Chondrocyte (in vitro differentiated cells): ENCODE data around the gene STARD3. TPM values are rescaled to one million over a fixed set of nuclear protein-coding genes. Genes with fewer than 3 reads are reported as not detected.

ENCODE experiments used
- DNase-seq: peaks from one replicate; pipeline ENCODE4 v3.0.0; 2021; ENCODE audit warnings: mixed read lengths, low spot score
- H3K27ac Mint-ChIP-seq: one replicate; pipeline ENCODE4 v1.8.0; 2021; ENCODE audit warnings: mild to moderate bottlenecking, moderate library complexity, mixed read lengths; ENCODE audit not compliant: unreplicated experiment
- H3K27me3 Mint-ChIP-seq: 2 replicates; pipeline ENCODE4 v1.8.0; 2021; ENCODE audit warnings: low read depth, mixed read lengths
- H3K36me3 Mint-ChIP-seq: 2 replicates; pipeline ENCODE4 v1.8.0; 2021; ENCODE audit warnings: low read depth, mixed read lengths
- H3K4me1 Mint-ChIP-seq: 2 replicates; pipeline ENCODE4 v1.8.0; 2021; ENCODE audit warnings: low read depth, mild to moderate bottlenecking, mixed read lengths
- H3K4me3 Mint-ChIP-seq: one replicate; pipeline ENCODE4 v1.8.0; 2021; ENCODE audit warnings: mild to moderate bottlenecking, moderate library complexity, mixed read lengths; ENCODE audit not compliant: unreplicated experiment
- H3K9me3 Mint-ChIP-seq: 2 replicates; pipeline ENCODE4 v1.8.0; 2021; ENCODE audit warnings: low read depth, mixed read lengths
- CTCF ChIP-seq: fragments of 200-600 bp; sonication (generic); IDR thresholded peaks from 2 replicates; pipeline ENCODE4 v1.5.0; 2021; ENCODE audit warnings: antibody characterized with exemption, mild to moderate bottlenecking, moderate library complexity
- total RNA-seq: library from RNA; stranded (reverse); gene quantifications from 3 replicates; pipeline ENCODE4 v1.2.1, GENCODE V29; 2021

STARD3 gene
- total RNA-seq, 1 donor from 2014 or later, result 42.3 TPM

- DNase-seq, result no peak
- no peak overlapping the region for H3K27ac Mint-ChIP-seq
- peaks cover 3% of the 10 kb centered on the region for H3K36me3 Mint-ChIP-seq
- H3K27me3 Mint-ChIP-seq, result peaks cover 82% of the 10 kb centered on the region
- H3K4me1 Mint-ChIP-seq, result peaks cover 3% of the 10 kb centered on the region
- no peaks in the 10 kb centered on the region for H3K9me3 Mint-ChIP-seq
- no peak for TF ChIP-seq CTCF
- H3K4me3 Mint-ChIP-seq, result no peak overlapping the region
Measured at GRCh38 chr17:39599004-39599664, 37.8 kb upstream of the STARD3 start.

- no peak for TF ChIP-seq CTCF
- no peak for DNase-seq
- Mint-ChIP-seq H3K36me3 (peaks cover 3% of the 10 kb centered on the region), H3K27me3 (peaks cover 80% of the 10 kb centered on the region), H3K9me3 (no peaks in the 10 kb centered on the region), H3K4me3 (no peak overlapping the region), H3K4me1 (peaks cover 3% of the 10 kb centered on the region), H3K27ac (no peak overlapping the region)
Measured at GRCh38 chr17:39599665-39600231, 37.2 kb upstream of the STARD3 start.

GRCh38 chr17:39600288-39600996 is 36.5 kb upstream of the STARD3 start:
- no peak for DNase-seq
- no peaks in the 10 kb centered on the region for H3K36me3 Mint-ChIP-seq
- H3K4me3 Mint-ChIP-seq, result no peak overlapping the region
- no peak overlapping the region for H3K27ac Mint-ChIP-seq
- no peaks in the 10 kb centered on the region for H3K9me3 Mint-ChIP-seq
- H3K4me1 Mint-ChIP-seq, result peaks cover 5% of the 10 kb centered on the region
- no peak for TF ChIP-seq CTCF
- H3K27me3 Mint-ChIP-seq, result peaks cover 78% of the 10 kb centered on the region

GRCh38 chr17:39600997-39601597 is 35.8 kb upstream of the STARD3 start:
- no peak for TF ChIP-seq CTCF
- no peak overlapping the region for H3K4me3 Mint-ChIP-seq
- no peak overlapping the region for H3K27ac Mint-ChIP-seq
- H3K4me1 Mint-ChIP-seq, result peaks cover 9% of the 10 kb centered on the region
- H3K9me3 Mint-ChIP-seq, result no peaks in the 10 kb centered on the region
- no peaks in the 10 kb centered on the region for H3K36me3 Mint-ChIP-seq
- DNase-seq, result no peak
- H3K27me3 Mint-ChIP-seq, result peaks cover 75% of the 10 kb centered on the region
